ENCODE data around the gene MBD2. TPM values are rescaled to one million over a fixed set of nuclear protein-coding genes. Genes with fewer than 3 reads are reported as not detected.
"Not testable (repeated sequence)": the region's sequence is repeated elsewhere in the genome, so short reads cannot be mapped to it uniquely, and the experiment has no call there.

The MBD2 gene
- total and polyA plus RNA-seq, 5 donors: 27.3 to 68.2 (median 55.8) TPM

- H3K27me3 ChIP-seq (ENCODE audit: control insufficient read depth, insufficient read depth): no peaks in the 10 kb centered on the region
- DNase-seq (no peak), ATAC-seq (peak; percentile 64 to 78)
- H3K27ac ChIP-seq (ENCODE audit: low read length): no peak overlapping the region
- WGBS: 66% methylated on average over 9 of the region's 9 CpGs
- H3K4me1 ChIP-seq (ENCODE audit: control insufficient read depth, insufficient read depth, low read length): no peaks in the 10 kb centered on the region
- H3K9me3 ChIP-seq (ENCODE audit: control insufficient read depth, low read length): no peaks in the 10 kb centered on the region
- intact Hi-C loops (cut with DNase I): loop anchor here in 1 of 4 donors (5.0 kb wide), 1 partner anchor 431 kb away; no protein-coding TSS in a partner anchor
- H3K4me3 ChIP-seq (ENCODE audit: low read length): no peak overlapping the region
Observed at GRCh38 chr18:54127759-54128378, 96.6 kb downstream of the MBD2 start.

- no peak for ATAC-seq
- Histone ChIP-seq H3K27ac (ENCODE audit: low read length) (no peak overlapping the region), H3K4me1 (ENCODE audit: control insufficient read depth, insufficient read depth, low read length) (no peaks in the 10 kb centered on the region), H3K27me3 (ENCODE audit: control insufficient read depth, insufficient read depth) (no peaks in the 10 kb centered on the region), H3K4me3 (ENCODE audit: low read length) (no peak overlapping the region), H3K9me3 (ENCODE audit: control insufficient read depth, low read length) (no peaks in the 10 kb centered on the region)
- no peak for DNase-seq
- intact Hi-C loops (cut with DNase I): loop anchor here in 1 of 4 donors (5.0 kb wide), 1 partner anchor 428 kb away; no protein-coding TSS in a partner anchor
- WGBS: 76% methylated on average over 3 of the region's 3 CpGs
Observed at GRCh38 chr18:54125429-54125828, 99.0 kb downstream of the MBD2 start.

GRCh38 chr18:54123720-54124440 lies 100.6 kb downstream of the MBD2 start:
- H3K27ac ChIP-seq (ENCODE audit: low read length); DNase-seq; ATAC-seq; H3K27me3 ChIP-seq (ENCODE audit: control insufficient read depth, insufficient read depth); H3K9me3 ChIP-seq (ENCODE audit: control insufficient read depth, low read length); H3K4me3 ChIP-seq (ENCODE audit: low read length); H3K4me1 ChIP-seq (ENCODE audit: control insufficient read depth, insufficient read depth, low read length): not testable (repeated sequence)
- WGBS: 55% methylated on average over 4 of the region's 4 CpGs
- intact Hi-C loops (cut with DNase I): loop anchor here in 2 of 4 donors (5.0 kb wide), 2 partner anchors 422 to 557 kb away; no protein-coding TSS in a partner anchor

GRCh38 chr18:54119524-54120019 lies 104.9 kb downstream of the MBD2 start:
- DNase-seq (no peak), ATAC-seq (peak; percentile 72 to 76)
- Histone ChIP-seq H3K9me3 (ENCODE audit: control insufficient read depth, low read length) (no peaks in the 10 kb centered on the region), H3K27ac (ENCODE audit: low read length) (no peak overlapping the region), H3K4me1 (ENCODE audit: control insufficient read depth, insufficient read depth, low read length) (no peaks in the 10 kb centered on the region), H3K4me3 (ENCODE audit: low read length) (no peak overlapping the region), H3K27me3 (ENCODE audit: control insufficient read depth, insufficient read depth) (no peaks in the 10 kb centered on the region)
- WGBS: 18% methylated on average over 6 of the region's 6 CpGs
- intact Hi-C loops (cut with DNase I): loop anchor here in 2 of 4 donors (5.0 kb wide), 2 partner anchors 417 to 552 kb away; no protein-coding TSS in a partner anchor

GRCh38 chr18:54117853-54118773 lies 106.4 kb downstream of the MBD2 start:
- Histone ChIP-seq H3K27ac (ENCODE audit: low read length) (no peak overlapping the region), H3K4me1 (ENCODE audit: control insufficient read depth, insufficient read depth, low read length) (no peaks in the 10 kb centered on the region), H3K4me3 (ENCODE audit: low read length) (no peak overlapping the region), H3K27me3 (ENCODE audit: control insufficient read depth, insufficient read depth) (no peaks in the 10 kb centered on the region), H3K9me3 (ENCODE audit: control insufficient read depth, low read length) (no peaks in the 10 kb centered on the region)
- no peak for DNase-seq
- intact Hi-C loops (cut with DNase I): no loop called here
- ATAC-seq: peak in 1 of 2 donors; percentile 26
- 57% methylated on average over 9 of the region's 9 CpGs for WGBS

GRCh38 chr18:54116541-54117257 lies 107.8 kb downstream of the MBD2 start:
- Histone ChIP-seq H3K27ac (ENCODE audit: low read length) (no peak overlapping the region), H3K9me3 (ENCODE audit: control insufficient read depth, low read length) (no peaks in the 10 kb centered on the region), H3K4me1 (ENCODE audit: control insufficient read depth, insufficient read depth, low read length) (no peaks in the 10 kb centered on the region), H3K27me3 (ENCODE audit: control insufficient read depth, insufficient read depth) (no peaks in the 10 kb centered on the region), H3K4me3 (ENCODE audit: low read length) (no peak overlapping the region)
- intact Hi-C loops (cut with DNase I): no loop called here
- no peak for ATAC-seq
- DNase-seq: no peak
- 61% methylated on average over 3 of the region's 3 CpGs for WGBS

- Histone ChIP-seq H3K27me3 (ENCODE audit: control insufficient read depth, insufficient read depth) (no peaks in the 10 kb centered on the region), H3K27ac (ENCODE audit: low read length) (no peak overlapping the region), H3K9me3 (ENCODE audit: control insufficient read depth, low read length) (no peaks in the 10 kb centered on the region), H3K4me1 (ENCODE audit: control insufficient read depth, insufficient read depth, low read length) (no peaks in the 10 kb centered on the region), H3K4me3 (ENCODE audit: low read length) (no peak overlapping the region)
- ATAC-seq (no peak), DNase-seq (no peak)
- intact Hi-C loops (cut with DNase I): no loop called here
- 75% methylated on average over 1 of the region's 1 CpG for WGBS
Observed at GRCh38 chr18:54112356-54112755, 112.1 kb downstream of the MBD2 start.

- ATAC-seq (no peak), DNase-seq (no peak)
- Histone ChIP-seq H3K27me3 (ENCODE audit: control insufficient read depth, insufficient read depth) (no peaks in the 10 kb centered on the region), H3K9me3 (ENCODE audit: control insufficient read depth, low read length) (no peaks in the 10 kb centered on the region), H3K4me1 (ENCODE audit: control insufficient read depth, insufficient read depth, low read length) (no peaks in the 10 kb centered on the region), H3K4me3 (ENCODE audit: low read length) (no peak overlapping the region), H3K27ac (ENCODE audit: low read length) (no peak overlapping the region)
- intact Hi-C loops (cut with DNase I): loop anchor here in 1 of 4 donors (10.0 kb wide), 1 partner anchor 534 kb away; no protein-coding TSS in a partner anchor
- WGBS: 90% methylated on average over 3 of the region's 3 CpGs
Observed at GRCh38 chr18:54109131-54109683, 115.3 kb downstream of the MBD2 start.

DNA sequence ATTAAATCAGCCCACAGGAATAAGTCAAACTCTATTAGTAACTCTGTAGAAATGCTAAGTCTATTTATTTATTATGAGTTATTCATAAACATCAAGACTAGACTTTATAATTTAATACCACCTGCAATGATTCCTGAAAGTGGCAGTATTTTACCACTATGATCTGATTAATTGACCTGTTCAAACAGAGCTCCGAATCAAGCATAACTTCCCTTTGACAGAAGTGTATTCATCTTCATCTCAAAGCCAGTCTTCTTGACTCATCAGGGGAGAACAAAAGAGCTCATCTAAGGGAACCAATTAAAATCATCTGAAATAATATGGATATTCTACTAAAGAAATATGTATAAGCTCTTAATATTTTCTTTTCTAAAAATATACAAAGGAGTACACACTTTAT lies 122.3 kb downstream of the MBD2 start:
- Histone ChIP-seq H3K4me3 (ENCODE audit: low read length) (no peak overlapping the region), H3K27ac (ENCODE audit: low read length) (no peak overlapping the region), H3K27me3 (ENCODE audit: control insufficient read depth, insufficient read depth) (no peaks in the 10 kb centered on the region), H3K9me3 (ENCODE audit: control insufficient read depth, low read length) (no peaks in the 10 kb centered on the region), H3K4me1 (ENCODE audit: control insufficient read depth, insufficient read depth, low read length) (no peaks in the 10 kb centered on the region)
- intact Hi-C loops (cut with DNase I): loop anchor here in 1 of 4 donors (10.0 kb wide), 1 partner anchor 527 kb away; no protein-coding TSS in a partner anchor
- DNase-seq (no peak), ATAC-seq (no peak)
- WGBS: 84% methylated on average over 1 of the region's 1 CpG
